HepG2 (cell line): ENCODE data around the gene MRI1. TPM values are rescaled to one million over a fixed set of nuclear protein-coding genes. Genes with fewer than 3 reads are reported as not detected.

Experiments used
- CREBL2 ChIP-seq: sonication (generic); formaldehyde crosslinking; IDR thresholded peaks from 2 replicates; pipeline ENCODE4 v1.8.1; 2023; ENCODE audit warnings: missing genetic modification reagents, mild to moderate bottlenecking, borderline replicate concordance
- CREM ChIP-seq, 2 experiments: sonication (generic) in 1 of 2; formaldehyde crosslinking in 1 of 2; IDR thresholded peaks; 2 replicates each; pipeline versions ENCODE4 v1.4.0 to v1.6.1; 2016 to 2020; ENCODE audit warnings: antibody characterized with exemption in 1 of 2, mild to moderate bottlenecking in 1 of 2, missing genetic modification reagents in 1 of 2
- ELF4 ChIP-seq: sonication (generic); formaldehyde crosslinking; IDR thresholded peaks from 2 replicates; pipeline ENCODE4 v1.5.0; 2020; ENCODE audit warnings: missing genetic modification reagents, mild to moderate bottlenecking, moderate library complexity, borderline replicate concordance
- IRF2 ChIP-seq: IDR thresholded peaks from 2 replicates; pipeline ENCODE4 v1.6.1; 2018; ENCODE audit warnings: missing genetic modification reagents, missing compliant biosample characterization
- MAFG ChIP-seq: sonication (generic); formaldehyde crosslinking; IDR thresholded peaks from 2 replicates; pipeline ENCODE4 v1.5.1; 2020; ENCODE audit warnings: mild to moderate bottlenecking, missing genetic modification reagents
- POLR2G ChIP-seq: fragments of 200-400 bp; formaldehyde crosslinking; IDR thresholded peaks from 2 replicates; pipeline ENCODE4 v1.6.1; 2018; ENCODE audit warnings: mild to moderate bottlenecking, low read depth, low read length, moderate library complexity
- PPARG ChIP-seq: conservative IDR thresholded peaks from 2 replicates; pipeline ENCODE4 v1.6.1; 2016; ENCODE audit warnings: missing biosample characterization, missing genetic modification reagents
- RBFOX2 ChIP-seq: fragments of 200-400 bp; formaldehyde crosslinking; IDR thresholded peaks from 2 replicates; pipeline ENCODE4 v1.6.1; 2017; ENCODE audit warnings: low read depth, mild to moderate bottlenecking, low read length
- TBX3 ChIP-seq: fragments of 450-650 bp; IDR thresholded peaks from 2 replicates; pipeline ENCODE4 v1.6.1; 2017; ENCODE audit warnings: antibody characterized with exemption, mild to moderate bottlenecking, inconsistent platforms, borderline replicate concordance
- TGIF2 ChIP-seq: IDR thresholded peaks from 2 replicates; pipeline ENCODE4 v1.6.1; 2016; ENCODE audit warnings: control low read depth, missing compliant biosample characterization
- TSC22D2 ChIP-seq: sonication (generic); formaldehyde crosslinking; IDR thresholded peaks from 2 replicates; pipeline ENCODE4 v1.5.1; 2020; ENCODE audit warnings: missing genetic modification reagents, mild to moderate bottlenecking, borderline replicate concordance
- YEATS4 ChIP-seq: sonication (generic); formaldehyde crosslinking; IDR thresholded peaks from 2 replicates; pipeline ENCODE4 v1.4.0; 2020; ENCODE audit warnings: missing genetic modification reagents, borderline replicate concordance
- ZBTB43 ChIP-seq: sonication (generic); formaldehyde crosslinking; conservative IDR thresholded peaks from 2 replicates; pipeline ENCODE4 v1.4.0; 2020; ENCODE audit warnings: missing genetic modification reagents
- ZGPAT ChIP-seq: IDR thresholded peaks from 2 replicates; pipeline ENCODE4 v1.6.1; 2016; ENCODE audit warnings: mild to moderate bottlenecking
- ZKSCAN8 ChIP-seq: IDR thresholded peaks from 2 replicates; pipeline ENCODE4 v1.6.1; 2016; ENCODE audit warnings: borderline replicate concordance, missing genetic modification reagents, missing compliant biosample characterization
- ZNF263 ChIP-seq: sonication (generic); formaldehyde crosslinking; IDR thresholded peaks from 2 replicates; pipeline ENCODE4 v1.4.0; 2020; ENCODE audit warnings: missing genetic modification reagents
- ZNF281 ChIP-seq: sonication (generic); formaldehyde crosslinking; IDR thresholded peaks from 2 replicates; pipeline ENCODE4 v1.4.0; 2020; ENCODE audit warnings: missing genetic modification reagents, borderline replicate concordance
- ZNF350 ChIP-seq: sonication (generic); formaldehyde crosslinking; IDR thresholded peaks from 2 replicates; pipeline ENCODE4 v1.4.0; 2020; ENCODE audit warnings: mild to moderate bottlenecking, low read depth, missing genetic modification reagents, borderline replicate concordance
- ZNF572 ChIP-seq: sonication (generic); formaldehyde crosslinking; IDR thresholded peaks from 2 replicates; pipeline ENCODE4 v1.5.1; 2020; ENCODE audit warnings: mild to moderate bottlenecking, missing genetic modification reagents
- ZNF614 ChIP-seq: IDR thresholded peaks from 2 replicates; pipeline ENCODE4 v1.6.1; 2018; ENCODE audit warnings: missing biosample characterization, missing genetic modification reagents, inconsistent platforms, borderline replicate concordance
- ZNF749 ChIP-seq: sonication (generic); formaldehyde crosslinking; IDR thresholded peaks from 2 replicates; pipeline ENCODE4 v1.8.0; 2022; ENCODE audit warnings: mild to moderate bottlenecking, missing genetic modification reagents, moderate library complexity, borderline replicate concordance
- polyA plus RNA-seq, 8 experiments: library from polyadenylated mRNA; depleted of rRNA in 3 of 8; stranded (reverse) in 7 of 8; unstranded in 1 of 8; fragments of >200 nt; fragmentation: Illumina TruSeq in 4 of 8; extraction: Trizol in 4 of 8; gene quantifications; 2 replicates each; pipeline versions ENCODE4 v1.2.1 to v1.2.3, GENCODE V29; 2011 to 2016; ENCODE audit warnings: low read depth in 4 of 8, missing spikeins in 1 of 8, mixed read lengths in 1 of 8; ENCODE audit not compliant: insufficient read depth in 1 of 8
- total RNA-seq, 5 experiments: library from RNA; depleted of rRNA; stranded (reverse); fragments of >200 nt; fragmentation: Illumina TruSeq; extraction: Trizol; gene quantifications; 2 replicates each; pipeline ENCODE4 v1.2.3, GENCODE V29; 2016; ENCODE audit warnings: low read depth in 1 of 5

MRI1 gene
- total and polyA plus RNA-seq, 2 of the 13 experiments (the other 11 are each of a cell fraction or from before 2014, with no cell fraction given): 20.1 to 20.6 TPM

- TF ChIP-seq RBFOX2 (peak; percentile 92), ELF4 (peak; percentile 85; the same call in 1 of the 2 replicates), TSC22D2 (CRISPR knock-in tag) (peak; percentile 90; the same call in 1 of the 2 replicates), IRF2 (peak; percentile 99), ZNF350 (peak; percentile 86; the same call in 1 of the 2 replicates), ZNF614 (peak; percentile 87), YEATS4 (CRISPR knock-in tag) (peak; percentile 84; the same call in 1 of the 2 replicates), ZNF572 (CRISPR knock-in tag) (0 out of 2 replicates have a peak, but pooled peaks have one; percentile 54), PPARG (CRISPR knock-in tag) (peak; percentile 63), TGIF2 (CRISPR knock-in tag) (peak; percentile 69; the same call in 1 of the 2 replicates), ZNF281 (CRISPR knock-in tag) (peak; percentile 64; the same call in 1 of the 2 replicates), MAFG (CRISPR knock-in tag) (no peak), ZBTB43 (CRISPR knock-in tag) (0 out of 2 replicates have a peak, but pooled peaks have one; percentile 11), TBX3 (no peak), ZNF263 (peak; percentile 97), ZKSCAN8 (CRISPR knock-in tag) (peak; percentile 92), POLR2G (peak; percentile 97), CREBL2 (no peak), ZGPAT (peak; percentile 89), CREM (IDR thresholded peaks at IDR 0.05) (peak; percentile 98), CREM (CRISPR knock-in tag; IDR thresholded peaks at IDR 0.05) (peak; percentile 33; the same call in 1 of the 2 replicates), ZNF749 (CRISPR knock-in tag) (no peak)
Observed at GRCh38 chr19:13774217-13775191, 10.2 kb downstream of the MRI1 start, which contains the start of gene C19orf53 (continued).
